GM23338 (cell line): ENCODE results near the gene CMPK2. TPM values are rescaled to one million over a fixed set of nuclear protein-coding genes. Genes with fewer than 3 reads are reported as not detected.
"Not testable (repeated sequence)": the region's sequence is repeated elsewhere in the genome, so short reads cannot be mapped to it uniquely, and the experiment has no call there.

Experiments
- ATAC-seq: fragments of 200-7000 bp; cut with Tn5 transposase; 3 replicates; pipeline ENCODE4 v1.9.1; 2020
- DNase-seq: peaks from one replicate; pipeline ENCODE4 v3.0.0-alpha.2; 2015; ENCODE audit warnings: low spot score
- H2AFZ ChIP-seq: fragments of 200-600 bp; sonication (generic); 2 replicates; pipeline ENCODE4 v1.8.0; 2016; ENCODE audit warnings: antibody characterized with exemption, mild to moderate bottlenecking, moderate library complexity
- H3F3A ChIP-seq: fragments of 200-600 bp; sonication (generic); replicated peaks from 2 replicates; pipeline ENCODE4 v1.8.0; 2017; ENCODE audit warnings: antibody characterized with exemption, mixed run types, low read depth
- H3K27ac ChIP-seq: fragments of 200-600 bp; sonication (generic); 2 replicates; pipeline ENCODE4 v1.6.1; 2016; ENCODE audit warnings: low read depth
- H3K27me3 ChIP-seq: fragments of 200-600 bp; sonication (generic); 2 replicates; pipeline ENCODE4 v1.8.0; 2016; ENCODE audit warnings: mild to moderate bottlenecking, mixed run types, moderate library complexity; ENCODE audit not compliant: insufficient read depth
- H3K36me3 ChIP-seq: fragments of 200-600 bp; sonication (generic); 2 replicates; pipeline ENCODE4 v1.8.0; 2016; ENCODE audit warnings: mild to moderate bottlenecking; ENCODE audit not compliant: insufficient read depth
- H3K4me1 ChIP-seq: fragments of 200-600 bp; sonication (generic); 2 replicates; pipeline ENCODE4 v1.8.0; 2016; ENCODE audit warnings: mild to moderate bottlenecking, moderate library complexity; ENCODE audit not compliant: insufficient read depth
- H3K4me2 ChIP-seq: fragments of 200-600 bp; sonication (generic); 2 replicates; pipeline ENCODE4 v1.7.1; 2017; ENCODE audit warnings: mixed run types
- H3K4me3 ChIP-seq: fragments of 200-600 bp; sonication (generic); 2 replicates; pipeline ENCODE4 v1.6.1; 2016; ENCODE audit warnings: mixed run types
- H3K79me2 ChIP-seq: fragments of 200-600 bp; sonication (generic); replicated peaks from 2 replicates; pipeline ENCODE4 v1.8.0; 2017; ENCODE audit warnings: mild to moderate bottlenecking; ENCODE audit not compliant: insufficient read depth
- H3K9me2 ChIP-seq: fragments of 200-600 bp; sonication (generic); 2 replicates; pipeline ENCODE4 v1.8.0; 2017; ENCODE audit not compliant: insufficient read depth
- H4K20me1 ChIP-seq: fragments of 200-600 bp; sonication (generic); replicated peaks from 2 replicates; pipeline ENCODE4 v1.8.0; 2017; ENCODE audit warnings: mild to moderate bottlenecking; ENCODE audit not compliant: insufficient read depth
- H3K27ac Mint-ChIP-seq: 2 replicates; pipeline ENCODE4 v1.8.0; 2020; ENCODE audit warnings: inconsistent platforms, mild to moderate bottlenecking, moderate library complexity, mixed read lengths
- H3K27me3 Mint-ChIP-seq: 3 replicates; pipeline ENCODE4 v1.8.0; 2022; ENCODE audit warnings: low read depth, mild to moderate bottlenecking, moderate library complexity, mixed read lengths, inconsistent platforms; ENCODE audit not compliant: insufficient read depth, poor library complexity
- H3K36me3 Mint-ChIP-seq: 3 replicates; pipeline ENCODE4 v1.8.0; 2021; ENCODE audit warnings: low read depth, mild to moderate bottlenecking, inconsistent platforms, moderate library complexity, mixed read lengths
- H3K4me1 Mint-ChIP-seq: 3 replicates; pipeline ENCODE4 v1.8.0; 2020; ENCODE audit warnings: mild to moderate bottlenecking, inconsistent platforms, mixed read lengths
- H3K4me3 Mint-ChIP-seq: 3 replicates; pipeline ENCODE4 v1.8.0; 2021; ENCODE audit warnings: moderate library complexity, mild to moderate bottlenecking, inconsistent platforms, mixed read lengths
- H3K9me3 Mint-ChIP-seq: 3 replicates; pipeline ENCODE4 v1.8.0; 2020; ENCODE audit warnings: moderate library complexity, mild to moderate bottlenecking, inconsistent platforms, mixed read lengths
- CREB1 ChIP-seq: fragments of 250-450 bp; sonication (Bioruptor Pico); IDR thresholded peaks from 2 replicates; pipeline ENCODE4 v1.5.0; 2020; ENCODE audit warnings: low read depth, mild to moderate bottlenecking, moderate library complexity
- STAT1 ChIP-seq: IDR thresholded peaks from one replicate; pipeline ENCODE4 v1.6.1; 2016; ENCODE audit warnings: antibody characterized with exemption; ENCODE audit not compliant: unreplicated experiment
- ZNF114 ChIP-seq: fragments of 250-450 bp; sonication (Bioruptor Pico); IDR thresholded peaks from 2 replicates; pipeline ENCODE4 v1.5.0; 2020; ENCODE audit warnings: mild to moderate bottlenecking, moderate library complexity
- ZNF331 ChIP-seq: fragments of 250-450 bp; sonication (Bioruptor Pico); IDR thresholded peaks from 2 replicates; pipeline ENCODE4 v1.5.0; 2020; ENCODE audit warnings: low read depth, mild to moderate bottlenecking, moderate library complexity
- polyA plus RNA-seq: library from polyadenylated mRNA; unstranded; fragments of >200 nt; fragmentation: Nextera tagmentation; extraction: Ambion mirVana; gene quantifications from 2 replicates; pipeline ENCODE4 v1.2.1, GENCODE V29; 2016
- total RNA-seq: library from RNA; depleted of rRNA; stranded (reverse); fragments of >200 nt; shearing (Covaris generic); gene quantifications from 2 replicates; pipeline ENCODE4 v1.2.3, GENCODE V29; 2014
- TF ChIP-seq, protein P1 (sequence below): IDR thresholded peaks from 2 replicates; pipeline ENCODE4 v1.6.1; 2016; ENCODE audit warnings: antibody characterized with exemption
- TF ChIP-seq, protein P2 (sequence below): fragments of 250-450 bp; sonication (Bioruptor Pico); IDR thresholded peaks from 2 replicates; pipeline ENCODE4 v1.5.0; 2020; ENCODE audit warnings: mild to moderate bottlenecking, moderate library complexity

Gene CMPK2
- total and polyA plus RNA-seq, 2 experiments from 2014 or later: 0.13 to 0.56 TPM

DNA sequence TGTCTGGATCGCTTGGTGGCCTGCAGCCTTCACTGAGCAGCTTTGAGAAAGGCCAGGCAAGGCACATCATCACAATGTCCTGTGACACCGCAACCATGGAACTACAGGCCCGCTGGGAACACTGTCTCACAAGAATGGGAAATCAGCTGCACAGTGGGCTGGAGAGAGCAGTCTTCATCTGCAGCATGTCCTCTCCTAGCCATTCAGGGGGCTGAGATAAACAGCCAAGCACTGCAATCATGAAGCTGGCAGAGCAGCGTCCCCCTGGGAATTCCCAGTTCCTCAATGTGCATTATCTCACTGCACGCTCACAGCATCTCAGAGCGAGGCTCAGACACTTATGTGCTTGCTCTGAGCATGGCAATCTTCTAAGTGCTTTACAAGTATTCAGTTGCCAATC is 1.9 kb downstream of the CMPK2 start (continued):
- TF ChIP-seq STAT1: no peak
- TF ChIP-seq CREB1 (CRISPR knock-in tag): no peak
- TF ChIP-seq, protein P1, sequence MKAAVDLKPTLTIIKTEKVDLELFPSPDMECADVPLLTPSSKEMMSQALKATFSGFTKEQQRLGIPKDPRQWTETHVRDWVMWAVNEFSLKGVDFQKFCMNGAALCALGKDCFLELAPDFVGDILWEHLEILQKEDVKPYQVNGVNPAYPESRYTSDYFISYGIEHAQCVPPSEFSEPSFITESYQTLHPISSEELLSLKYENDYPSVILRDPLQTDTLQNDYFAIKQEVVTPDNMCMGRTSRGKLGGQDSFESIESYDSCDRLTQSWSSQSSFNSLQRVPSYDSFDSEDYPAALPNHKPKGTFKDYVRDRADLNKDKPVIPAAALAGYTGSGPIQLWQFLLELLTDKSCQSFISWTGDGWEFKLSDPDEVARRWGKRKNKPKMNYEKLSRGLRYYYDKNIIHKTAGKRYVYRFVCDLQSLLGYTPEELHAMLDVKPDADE: no peak
- no peak for TF ChIP-seq ZNF331 (CRISPR knock-in tag)

DNA sequence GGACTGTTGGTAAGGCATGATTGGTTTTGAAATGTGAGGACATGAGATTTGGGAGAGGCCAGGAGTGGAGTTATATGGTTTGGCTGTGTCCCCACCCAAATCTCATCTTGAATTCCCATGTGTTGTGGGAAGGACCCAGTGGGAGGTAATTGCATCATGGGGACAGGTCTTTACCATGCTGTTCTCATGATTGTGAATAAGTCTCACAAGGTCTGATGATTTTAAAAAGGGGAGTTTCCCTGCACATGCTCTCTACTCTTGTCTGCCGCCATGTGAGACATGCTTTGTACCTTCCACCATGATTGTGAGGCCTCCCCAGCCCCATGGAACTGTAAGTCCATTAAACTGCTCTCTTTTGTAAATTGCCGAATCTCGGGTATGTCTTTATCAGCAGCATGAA is 5.4 kb downstream of the CMPK2 start:
- ATAC-seq (no peak), DNase-seq (no peak)
- Histone ChIP-seq H4K20me1 (no peaks in the 10 kb centered on the region), H3K4me3 (no peak overlapping the region), H3K4me1 (peaks cover 6% of the 10 kb centered on the region; the same call in 1 of the 2 replicates), H3K27ac (no peak overlapping the region), H3K9me2 (no peaks in the 10 kb centered on the region), H3K36me3 (no peaks in the 10 kb centered on the region), H3K79me2 (no peaks in the 10 kb centered on the region), H3K27me3 (peaks cover 22% of the 10 kb centered on the region), H3F3A (no peaks in the 10 kb centered on the region; the same call in 1 of the 2 replicates), H3K4me2 (no peak overlapping the region), H2AFZ (no peak overlapping the region)
- Mint-ChIP-seq H3K27ac (no peak overlapping the region), H3K27me3 (peaks cover 21% of the 10 kb centered on the region), H3K36me3 (peaks cover 29% of the 10 kb centered on the region), H3K4me1 (no peaks in the 10 kb centered on the region), H3K4me3 (no peak overlapping the region), H3K9me3 (peaks cover 45% of the 10 kb centered on the region)
- TF ChIP-seq, protein P1: no peak
- TF ChIP-seq CREB1 (CRISPR knock-in tag) (no peak), ZNF114 (CRISPR knock-in tag) (no peak)
- TF ChIP-seq, protein P2, sequence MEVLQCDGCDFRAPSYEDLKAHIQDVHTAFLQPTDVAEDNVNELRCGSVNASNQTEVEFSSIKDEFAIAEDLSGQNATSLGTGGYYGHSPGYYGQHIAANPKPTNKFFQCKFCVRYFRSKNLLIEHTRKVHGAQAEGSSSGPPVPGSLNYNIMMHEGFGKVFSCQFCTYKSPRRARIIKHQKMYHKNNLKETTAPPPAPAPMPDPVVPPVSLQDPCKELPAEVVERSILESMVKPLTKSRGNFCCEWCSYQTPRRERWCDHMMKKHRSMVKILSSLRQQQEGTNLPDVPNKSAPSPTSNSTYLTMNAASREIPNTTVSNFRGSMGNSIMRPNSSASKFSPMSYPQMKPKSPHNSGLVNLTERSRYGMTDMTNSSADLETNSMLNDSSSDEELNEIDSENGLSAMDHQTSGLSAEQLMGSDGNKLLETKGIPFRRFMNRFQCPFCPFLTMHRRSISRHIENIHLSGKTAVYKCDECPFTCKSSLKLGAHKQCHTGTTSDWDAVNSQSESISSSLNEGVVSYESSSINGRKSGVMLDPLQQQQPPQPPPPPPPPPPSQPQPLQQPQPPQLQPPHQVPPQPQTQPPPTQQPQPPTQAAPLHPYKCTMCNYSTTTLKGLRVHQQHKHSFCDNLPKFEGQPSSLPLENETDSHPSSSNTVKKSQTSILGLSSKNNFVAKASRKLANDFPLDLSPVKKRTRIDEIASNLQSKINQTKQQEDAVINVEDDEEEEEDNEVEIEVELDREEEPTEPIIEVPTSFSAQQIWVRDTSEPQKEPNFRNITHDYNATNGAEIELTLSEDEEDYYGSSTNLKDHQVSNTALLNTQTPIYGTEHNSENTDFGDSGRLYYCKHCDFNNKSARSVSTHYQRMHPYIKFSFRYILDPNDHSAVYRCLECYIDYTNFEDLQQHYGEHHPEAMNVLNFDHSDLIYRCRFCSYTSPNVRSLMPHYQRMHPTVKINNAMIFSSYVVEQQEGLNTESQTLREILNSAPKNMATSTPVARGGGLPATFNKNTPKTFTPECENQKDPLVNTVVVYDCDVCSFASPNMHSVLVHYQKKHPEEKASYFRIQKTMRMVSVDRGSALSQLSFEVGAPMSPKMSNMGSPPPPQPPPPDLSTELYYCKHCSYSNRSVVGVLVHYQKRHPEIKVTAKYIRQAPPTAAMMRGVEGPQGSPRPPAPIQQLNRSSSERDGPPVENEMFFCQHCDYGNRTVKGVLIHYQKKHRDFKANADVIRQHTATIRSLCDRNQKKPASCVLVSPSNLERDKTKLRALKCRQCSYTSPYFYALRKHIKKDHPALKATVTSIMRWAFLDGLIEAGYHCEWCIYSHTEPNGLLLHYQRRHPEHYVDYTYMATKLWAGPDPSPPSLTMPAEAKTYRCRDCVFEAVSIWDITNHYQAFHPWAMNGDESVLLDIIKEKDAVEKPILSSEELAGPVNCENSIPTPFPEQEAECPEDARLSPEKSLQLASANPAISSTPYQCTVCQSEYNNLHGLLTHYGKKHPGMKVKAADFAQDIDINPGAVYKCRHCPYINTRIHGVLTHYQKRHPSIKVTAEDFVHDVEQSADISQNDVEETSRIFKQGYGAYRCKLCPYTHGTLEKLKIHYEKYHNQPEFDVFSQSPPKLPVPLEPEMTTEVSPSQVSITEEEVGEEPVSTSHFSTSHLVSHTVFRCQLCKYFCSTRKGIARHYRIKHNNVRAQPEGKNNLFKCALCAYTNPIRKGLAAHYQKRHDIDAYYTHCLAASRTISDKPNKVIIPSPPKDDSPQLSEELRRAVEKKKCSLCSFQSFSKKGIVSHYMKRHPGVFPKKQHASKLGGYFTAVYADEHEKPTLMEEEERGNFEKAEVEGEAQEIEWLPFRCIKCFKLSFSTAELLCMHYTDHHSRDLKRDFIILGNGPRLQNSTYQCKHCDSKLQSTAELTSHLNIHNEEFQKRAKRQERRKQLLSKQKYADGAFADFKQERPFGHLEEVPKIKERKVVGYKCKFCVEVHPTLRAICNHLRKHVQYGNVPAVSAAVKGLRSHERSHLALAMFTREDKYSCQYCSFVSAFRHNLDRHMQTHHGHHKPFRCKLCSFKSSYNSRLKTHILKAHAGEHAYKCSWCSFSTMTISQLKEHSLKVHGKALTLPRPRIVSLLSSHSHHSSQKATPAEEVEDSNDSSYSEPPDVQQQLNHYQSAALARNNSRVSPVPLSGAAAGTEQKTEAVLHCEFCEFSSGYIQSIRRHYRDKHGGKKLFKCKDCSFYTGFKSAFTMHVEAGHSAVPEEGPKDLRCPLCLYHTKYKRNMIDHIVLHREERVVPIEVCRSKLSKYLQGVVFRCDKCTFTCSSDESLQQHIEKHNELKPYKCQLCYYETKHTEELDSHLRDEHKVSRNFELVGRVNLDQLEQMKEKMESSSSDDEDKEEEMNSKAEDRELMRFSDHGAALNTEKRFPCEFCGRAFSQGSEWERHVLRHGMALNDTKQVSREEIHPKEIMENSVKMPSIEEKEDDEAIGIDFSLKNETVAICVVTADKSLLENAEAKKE: no peak

DNA sequence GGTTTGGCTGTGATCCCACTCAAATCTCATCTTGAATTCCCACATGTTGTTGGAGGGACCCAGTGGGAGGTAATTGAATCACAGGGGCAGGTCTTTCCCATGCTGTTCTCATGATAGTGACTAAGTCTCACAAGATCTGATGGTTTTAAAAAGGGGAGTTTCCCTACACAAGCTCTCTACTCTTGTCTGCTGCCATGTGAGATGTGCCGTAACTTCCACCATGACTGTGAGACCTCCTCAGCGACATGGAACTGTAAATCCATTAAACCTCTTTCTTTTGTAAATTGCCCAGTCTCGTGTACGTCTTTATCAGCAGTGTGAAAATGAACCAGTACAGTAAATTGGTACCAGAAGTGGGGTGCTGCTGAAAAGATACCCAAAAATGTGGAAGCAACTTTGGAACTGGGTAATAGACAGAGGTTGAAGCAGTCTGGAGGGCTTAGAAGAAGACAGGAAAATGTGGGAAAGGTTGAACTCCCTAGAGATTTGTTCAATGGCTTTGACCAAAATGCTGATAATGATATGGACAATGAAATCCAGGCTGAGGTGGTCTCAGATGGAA is 7.2 kb downstream of the CMPK2 start:
- not testable (repeated sequence) for H3F3A ChIP-seq, H3K4me2 ChIP-seq, H3K27ac ChIP-seq, H3K79me2 ChIP-seq, H3K4me3 ChIP-seq, H3K36me3 ChIP-seq, H3K27me3 ChIP-seq, DNase-seq, ATAC-seq, H3K4me3 Mint-ChIP-seq, H2AFZ ChIP-seq, H3K27ac Mint-ChIP-seq, H3K4me1 ChIP-seq, H3K9me2 ChIP-seq, H3K4me1 Mint-ChIP-seq, H4K20me1 ChIP-seq
- Mint-ChIP-seq H3K36me3 (peaks cover 29% of the 10 kb centered on the region), H3K9me3 (peaks cover 51% of the 10 kb centered on the region), H3K27me3 (peaks cover 12% of the 10 kb centered on the region)
